GM12878 (cell line): ENCODE measurements around the gene GPR31.

Experiments used
- HDAC6 ChIP-seq: fragments of 200-600 bp; sonication (generic); IDR thresholded peaks from one replicate; pipeline ENCODE4 v1.8.0; 2017; ENCODE audit warnings: antibody characterized with exemption; ENCODE audit not compliant: unreplicated experiment
- IKZF1 ChIP-seq: fragments of 450-650 bp; conservative IDR thresholded peaks from 2 replicates; pipeline ENCODE4 v1.6.1; 2017; ENCODE audit warnings: antibody characterized with exemption, mild to moderate bottlenecking
- MAX ChIP-seq: IDR thresholded peaks from 2 replicates; pipeline ENCODE4 v1.6.1; 2012; ENCODE audit warnings: low read depth, low read length, improper control_type of control experiment
- POLR2A ChIP-seq: IDR thresholded peaks from 2 replicates; pipeline ENCODE4 v1.6.1; 2011; ENCODE audit warnings: low read depth, mild to moderate bottlenecking, low read length
- SIX5 ChIP-seq: IDR thresholded peaks from 2 replicates; pipeline ENCODE4 v1.6.1; 2011; ENCODE audit warnings: mild to moderate bottlenecking, low read depth, low read length, moderate library complexity; ENCODE audit not compliant: severe bottlenecking

GRCh38 chr6:167118006-167118405 lies 39.8 kb downstream of the GPR31 start:
- TF ChIP-seq IKZF1, result no peak
- TF ChIP-seq POLR2A, result no peak
- no peak for TF ChIP-seq HDAC6
- TF ChIP-seq MAX, result no peak
- no peak for TF ChIP-seq SIX5
